Sigmoid colon (tissue), 7 donors: ENCODE results near the gene PCDH15. TPM values are rescaled to one million over a fixed set of nuclear protein-coding genes. Genes with fewer than 3 reads are reported as not detected.

Experiments
- DNase-seq: peaks from one replicate; pipeline ENCODE4 v3.0.0-alpha.2; 2019
- H3K27ac ChIP-seq, 4 donors: fragments of 200-600 bp; sonication (generic); one replicate each; pipeline ENCODE4 v1.5.1; 2016 to 2019; ENCODE audit warnings: mild to moderate bottlenecking in 1 of 4
- H3K27me3 ChIP-seq, 3 donors: fragments of 200-600 bp; sonication (generic); one replicate each; pipeline ENCODE4 v1.5.1; 2019; ENCODE audit warnings: mild to moderate bottlenecking in 1 of 3
- H3K36me3 ChIP-seq, 4 donors: fragments of 200-600 bp; sonication (generic); one replicate each; pipeline ENCODE4 v1.5.1; 2016 to 2019
- H3K4me1 ChIP-seq, 4 donors: fragments of 200-600 bp; sonication (generic); one replicate each; pipeline ENCODE4 v1.5.1; 2017 to 2019
- H3K4me3 ChIP-seq, 4 donors: fragments of 200-600 bp; sonication (generic); one replicate each; pipeline ENCODE4 v1.5.1; 2017 to 2019; ENCODE audit warnings: mild to moderate bottlenecking in 2 of 4, moderate library complexity in 1 of 4
- H3K9me3 ChIP-seq, 4 donors: fragments of 200-600 bp in 3 of 4; sonication (generic) in 3 of 4; one replicate each; pipeline versions ENCODE4 v1.5.1 to v1.6.1; 2013 to 2019
- CTCF ChIP-seq, 4 experiments: fragments of 450-650 bp in 3 of 4; fragments of 200-600 bp in 1 of 4; IDR thresholded peaks; one replicate each; pipeline ENCODE4 v1.5.1; 2016 to 2019; ENCODE audit warnings: antibody characterized with exemption in 4 of 4, mild to moderate bottlenecking in 3 of 4, moderate library complexity in 2 of 4
- EP300 ChIP-seq, 4 donors: sonication (generic); formaldehyde crosslinking; IDR thresholded peaks; one replicate each; pipeline ENCODE4 v1.6.1; 2017; ENCODE audit warnings: antibody characterized with exemption in 4 of 4
- POLR2A ChIP-seq, 2 donors: fragments of 450-650 bp; IDR thresholded peaks; one replicate each; pipeline ENCODE4 v1.6.1; 2016; ENCODE audit warnings: antibody characterized with exemption in 2 of 2, mild to moderate bottlenecking in 2 of 2, moderate library complexity in 2 of 2
- POLR2AphosphoS5 ChIP-seq, 4 donors: sonication (generic); formaldehyde crosslinking; IDR thresholded peaks; one replicate each; pipeline ENCODE4 v1.6.1; 2017; ENCODE audit warnings: antibody characterized with exemption in 4 of 4
- WGBS, 2 donors: extraction: QIAGEN DNeasy Blood & Tissue Kit; methylation state at CpG; one replicate each; pipeline ENCODE4 v1.1.7; 2013; 5-methylcytosine and 5-hydroxymethylcytosine counted together
- intact Hi-C: fragments of 100-400 bp; cut with DNase I; formaldehyde crosslinking; loops from one replicate; pipeline ENCODE4 v1.15.1; 2023
- polyA plus RNA-seq, 3 donors: library from polyadenylated mRNA; stranded (reverse); fragments of 200-250 nt; gene quantifications; one replicate each; pipeline ENCODE4 v1.2.3, GENCODE V29; 2013
- total RNA-seq, 4 donors: library from RNA; depleted of rRNA; stranded (reverse); fragments of >200 nt; gene quantifications; one replicate each; pipeline ENCODE4 v1.1.0, GENCODE V29; 2016
- donor health status: healthy with polysubstance abuse.
- donor health status: Bipolar disorder and iron deficiency.
- donor health status: healthy.

The PCDH15 gene
- total and polyA plus RNA-seq, 7 donors, result 0.14 to 0.71 (median 0.16) TPM; not detected in 2

GRCh38 chr10:54314430-54314829 lies 486.6 kb downstream of the PCDH15 start:
- H3K36me3 ChIP-seq, result no peaks in the 10 kb centered on the region
- H3K27me3 ChIP-seq, result no peaks in the 10 kb centered on the region
- H3K4me3 ChIP-seq, result no peak overlapping the region
- intact Hi-C loops, result no loop called here
- H3K4me1 ChIP-seq, result no peaks in the 10 kb centered on the region
- no peaks in the 10 kb centered on the region for H3K9me3 ChIP-seq
- no peak for TF ChIP-seq POLR2AphosphoS5 (IDR thresholded peaks at IDR 0.05)
- TF ChIP-seq CTCF (IDR thresholded peaks at IDR 0.05), result no peak
- TF ChIP-seq EP300 (IDR thresholded peaks at IDR 0.05), result no peak
- TF ChIP-seq POLR2A (IDR thresholded peaks at IDR 0.05), result no peak
- 89 to 92% methylated on average over 3 of the region's 3 CpGs for WGBS, 2 donors
- no peak for DNase-seq
- H3K27ac ChIP-seq, result no peak overlapping the region

GRCh38 chr10:54284526-54285193 lies 516.4 kb downstream of the PCDH15 start:
- H3K4me3 ChIP-seq, result no peak overlapping the region
- 83 to 90% methylated on average over 2 of the region's 2 CpGs for WGBS, 2 donors
- intact Hi-C loops, result no loop called here
- no peaks in the 10 kb centered on the region for H3K36me3 ChIP-seq
- no peak for DNase-seq
- H3K27ac ChIP-seq, result no peak overlapping the region
- TF ChIP-seq POLR2AphosphoS5 (IDR thresholded peaks at IDR 0.05) (no peak), POLR2A (IDR thresholded peaks at IDR 0.05) (no peak), CTCF (IDR thresholded peaks at IDR 0.05) (no peak), EP300 (IDR thresholded peaks at IDR 0.05) (no peak)
- H3K4me1 ChIP-seq, result no peaks in the 10 kb centered on the region
- H3K27me3 ChIP-seq, result no peaks in the 10 kb centered on the region
- H3K9me3 ChIP-seq, result no peaks in the 10 kb centered on the region

GRCh38 chr10:54282012-54282411 lies 519.0 kb downstream of the PCDH15 start:
- no peak for TF ChIP-seq EP300 (IDR thresholded peaks at IDR 0.05)
- TF ChIP-seq POLR2A (IDR thresholded peaks at IDR 0.05), result no peak
- TF ChIP-seq POLR2AphosphoS5 (IDR thresholded peaks at IDR 0.05), result no peak
- no peak for TF ChIP-seq CTCF (IDR thresholded peaks at IDR 0.05)
- Histone ChIP-seq H3K4me3 (no peak overlapping the region), H3K27ac (no peak overlapping the region), H3K27me3 (no peaks in the 10 kb centered on the region), H3K9me3 (no peaks in the 10 kb centered on the region), H3K4me1 (no peaks in the 10 kb centered on the region), H3K36me3 (no peaks in the 10 kb centered on the region)
- no peak for DNase-seq
- intact Hi-C loops, result no loop called here
- whole genome bisulfite sequencing, 2 donors, result 24 to 63% methylated on average over 2 of the region's 2 CpGs

GRCh38 chr10:54266395-54266794 lies 534.6 kb downstream of the PCDH15 start:
- Histone ChIP-seq H3K27me3 (no peaks in the 10 kb centered on the region), H3K9me3 (no peaks in the 10 kb centered on the region), H3K4me3 (no peak overlapping the region), H3K36me3 (no peaks in the 10 kb centered on the region), H3K4me1 (no peaks in the 10 kb centered on the region), H3K27ac (no peak overlapping the region)
- intact Hi-C loops, result no loop called here
- no peak for DNase-seq
- TF ChIP-seq CTCF (IDR thresholded peaks at IDR 0.05), result no peak
- TF ChIP-seq EP300 (IDR thresholded peaks at IDR 0.05), result no peak
- TF ChIP-seq POLR2A (IDR thresholded peaks at IDR 0.05), result no peak
- TF ChIP-seq POLR2AphosphoS5 (IDR thresholded peaks at IDR 0.05), result no peak
- 42 to 72% methylated on average over 1 of the region's 1 CpG for WGBS, 2 donors

- TF ChIP-seq POLR2AphosphoS5 (IDR thresholded peaks at IDR 0.05) (no peak), EP300 (IDR thresholded peaks at IDR 0.05) (no peak), CTCF (IDR thresholded peaks at IDR 0.05) (no peak), POLR2A (IDR thresholded peaks at IDR 0.05) (no peak)
- 80 to 87% methylated on average over 5 of the region's 5 CpGs for WGBS, 2 donors
- no peaks in the 10 kb centered on the region for H3K36me3 ChIP-seq
- intact Hi-C loops, result no loop called here
- no peaks in the 10 kb centered on the region for H3K9me3 ChIP-seq
- H3K4me3 ChIP-seq, result no peak overlapping the region
- DNase-seq, result no peak
- no peaks in the 10 kb centered on the region for H3K27me3 ChIP-seq
- H3K27ac ChIP-seq, result no peak overlapping the region
- no peaks in the 10 kb centered on the region for H3K4me1 ChIP-seq
These were observed 538.3 kb downstream of the PCDH15 start for GRCh38 chr10:54262726-54263125.
